ENCODE data around the gene MCF2L. TPM values are rescaled to one million over a fixed set of nuclear protein-coding genes. Genes with fewer than 3 reads are reported as not detected.

The MCF2L gene
- total RNA-seq, 1 experiment from 2014 or later: 22.1 TPM

DNA sequence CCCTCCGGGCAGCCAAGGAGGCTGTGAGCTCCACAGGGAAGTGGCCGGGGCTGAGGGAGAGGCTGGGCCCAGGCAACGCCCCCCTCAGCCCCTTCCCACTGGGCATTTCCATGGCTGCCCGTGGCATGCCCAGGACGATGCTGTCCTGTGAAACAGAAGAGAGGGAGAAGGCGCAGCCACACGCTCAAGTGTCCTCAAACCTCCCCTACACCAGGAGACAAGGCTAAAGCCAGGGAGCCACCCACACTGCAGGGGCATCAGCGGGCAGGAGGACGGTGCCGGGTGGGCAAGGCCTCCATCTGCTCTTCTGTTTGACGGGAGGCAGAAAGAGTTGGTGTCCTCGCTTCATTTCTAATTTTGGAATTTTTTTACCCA is 175.2 kb downstream of the MCF2L start:
- Mint-ChIP-seq H3K4me1 (ENCODE audit: low read depth, unreplicated experiment) (no peaks in the 10 kb centered on the region), H3K4me3 (ENCODE audit: unreplicated experiment) (no peak overlapping the region), H3K27ac (ENCODE audit: unreplicated experiment) (no peak overlapping the region), H3K27me3 (ENCODE audit: insufficient read depth, unreplicated experiment) (no peaks in the 10 kb centered on the region), H3K36me3 (ENCODE audit: insufficient read depth, unreplicated experiment) (no peaks in the 10 kb centered on the region), H3K9me3 (ENCODE audit: unreplicated experiment) (no peaks in the 10 kb centered on the region)
- no peaks in the 10 kb centered on the region for H3K27me3 ChIP-seq (replicated peaks; ENCODE audit: control insufficient read depth, insufficient read depth, low read length)
- CTCF ChIA-PET: no interaction called here
- intact Hi-C loops (cut with micrococcal nuclease; ENCODE audit: unreplicated experiment): no loop called here
- no TSS peak for BruUV-seq (replicated peaks)
- no peak for DNase-seq
- no peak overlapping the region for H3K4me3 ChIP-seq (ENCODE audit: low read depth, low read length)
- H3K9me3 ChIP-seq: no peaks in the 10 kb centered on the region
- TF ChIP-seq, protein P1, sequence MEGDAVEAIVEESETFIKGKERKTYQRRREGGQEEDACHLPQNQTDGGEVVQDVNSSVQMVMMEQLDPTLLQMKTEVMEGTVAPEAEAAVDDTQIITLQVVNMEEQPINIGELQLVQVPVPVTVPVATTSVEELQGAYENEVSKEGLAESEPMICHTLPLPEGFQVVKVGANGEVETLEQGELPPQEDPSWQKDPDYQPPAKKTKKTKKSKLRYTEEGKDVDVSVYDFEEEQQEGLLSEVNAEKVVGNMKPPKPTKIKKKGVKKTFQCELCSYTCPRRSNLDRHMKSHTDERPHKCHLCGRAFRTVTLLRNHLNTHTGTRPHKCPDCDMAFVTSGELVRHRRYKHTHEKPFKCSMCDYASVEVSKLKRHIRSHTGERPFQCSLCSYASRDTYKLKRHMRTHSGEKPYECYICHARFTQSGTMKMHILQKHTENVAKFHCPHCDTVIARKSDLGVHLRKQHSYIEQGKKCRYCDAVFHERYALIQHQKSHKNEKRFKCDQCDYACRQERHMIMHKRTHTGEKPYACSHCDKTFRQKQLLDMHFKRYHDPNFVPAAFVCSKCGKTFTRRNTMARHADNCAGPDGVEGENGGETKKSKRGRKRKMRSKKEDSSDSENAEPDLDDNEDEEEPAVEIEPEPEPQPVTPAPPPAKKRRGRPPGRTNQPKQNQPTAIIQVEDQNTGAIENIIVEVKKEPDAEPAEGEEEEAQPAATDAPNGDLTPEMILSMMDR (IDR thresholded peaks at IDR 0.05; ENCODE audit: insufficient read depth in 1 of 2, low read depth in 1 of 2, low read length in 1 of 2, severe bottlenecking in 1 of 2, unreplicated experiment in 1 of 2): no peak
- POLR2A ChIA-PET: no interaction called here
- peaks cover 2% of the 10 kb centered on the region for H3K36me3 ChIP-seq (ENCODE audit: control insufficient read depth, insufficient read depth, low read length)
- H3K4me1 ChIP-seq: no peaks in the 10 kb centered on the region

DNA sequence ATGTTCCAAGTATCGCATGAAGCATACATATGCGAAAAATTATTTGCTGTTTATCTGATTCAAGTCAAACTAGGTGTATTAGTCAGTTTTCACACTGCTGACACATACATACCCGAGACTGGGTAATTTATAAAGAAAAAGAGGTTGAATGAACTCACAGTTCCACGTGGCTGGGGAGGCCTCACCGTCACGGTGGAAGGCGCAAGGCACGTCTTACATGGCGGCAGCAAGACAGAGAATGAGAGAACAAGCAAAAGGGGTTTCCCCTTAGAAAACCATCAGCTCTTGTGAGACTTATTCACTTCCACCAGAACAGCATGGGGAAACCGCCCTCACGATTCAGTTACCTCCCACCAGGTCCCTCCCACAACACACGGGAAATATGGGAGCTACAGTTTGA is 176.5 kb downstream of the MCF2L start:
- Histone ChIP-seq H3K9me3 (no peaks in the 10 kb centered on the region), H3K4me3 (ENCODE audit: low read depth, low read length) (no peak overlapping the region), H3K27me3 (replicated peaks; ENCODE audit: control insufficient read depth, insufficient read depth, low read length) (no peaks in the 10 kb centered on the region), H3K36me3 (ENCODE audit: control insufficient read depth, insufficient read depth, low read length) (peaks cover under 1% of the 10 kb centered on the region), H3K4me1 (no peaks in the 10 kb centered on the region)
- CTCF ChIA-PET: no interaction called here
- Mint-ChIP-seq H3K9me3 (ENCODE audit: unreplicated experiment) (no peaks in the 10 kb centered on the region), H3K4me3 (ENCODE audit: unreplicated experiment) (no peak overlapping the region), H3K4me1 (ENCODE audit: low read depth, unreplicated experiment) (no peaks in the 10 kb centered on the region), H3K27me3 (ENCODE audit: insufficient read depth, unreplicated experiment) (no peaks in the 10 kb centered on the region), H3K27ac (ENCODE audit: unreplicated experiment) (no peak overlapping the region), H3K36me3 (ENCODE audit: insufficient read depth, unreplicated experiment) (no peaks in the 10 kb centered on the region)
- intact Hi-C loops (cut with micrococcal nuclease; ENCODE audit: unreplicated experiment): no loop called here
- POLR2A ChIA-PET: no interaction called here
- no TSS peak for BruUV-seq (replicated peaks)
- no peak for DNase-seq
- TF ChIP-seq, protein P1 (IDR thresholded peaks at IDR 0.05; ENCODE audit: insufficient read depth in 1 of 2, low read depth in 1 of 2, low read length in 1 of 2, severe bottlenecking in 1 of 2, unreplicated experiment in 1 of 2): no peak

DNA sequence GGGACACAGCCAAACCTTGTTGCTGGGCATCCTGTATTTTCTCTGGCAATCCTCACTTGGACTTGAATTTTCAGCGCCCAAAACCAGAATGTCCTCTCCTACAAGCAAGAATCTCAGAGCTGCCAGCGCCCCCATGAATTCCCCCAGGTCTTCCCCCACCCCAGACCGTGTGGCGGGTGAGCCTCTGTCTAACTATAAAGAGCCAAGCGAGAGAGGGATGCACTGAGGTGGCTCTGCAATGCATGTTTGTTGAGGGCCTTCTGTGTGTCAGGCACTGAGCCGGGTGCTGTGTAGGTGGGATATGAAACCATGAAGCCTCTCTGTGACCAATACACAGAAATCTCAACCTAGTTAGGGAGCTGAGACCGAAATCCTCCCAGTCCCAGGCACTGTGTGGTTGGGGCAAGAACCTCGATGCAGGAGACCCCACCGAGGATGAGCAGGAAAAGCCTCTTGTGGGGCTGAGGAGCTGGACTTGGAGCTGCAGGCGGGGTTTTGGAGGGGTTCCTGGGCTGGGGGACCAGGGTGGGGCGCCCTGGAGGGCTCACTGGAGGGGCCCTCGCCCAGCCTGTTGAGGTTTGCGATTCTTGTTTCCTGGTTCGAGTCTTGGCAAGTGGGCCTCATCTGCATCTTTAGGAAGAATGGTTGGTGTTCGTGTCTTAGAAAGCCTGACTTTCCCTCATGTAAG is 177.0 kb downstream of the MCF2L start:
- H3K9me3 Mint-ChIP-seq (ENCODE audit: unreplicated experiment): no peaks in the 10 kb centered on the region

More for the DNA sequence above, 177.0 kb downstream of the MCF2L start:
- H3K36me3 ChIP-seq (ENCODE audit: control insufficient read depth, insufficient read depth, low read length): no peaks in the 10 kb centered on the region; the same call in 1 of the 2 replicates
- no peak overlapping the region for H3K27ac Mint-ChIP-seq (ENCODE audit: unreplicated experiment)
- H3K4me1 Mint-ChIP-seq (ENCODE audit: low read depth, unreplicated experiment): no peaks in the 10 kb centered on the region
- no peak overlapping the region for H3K4me3 Mint-ChIP-seq (ENCODE audit: unreplicated experiment)
- no peak for DNase-seq
- H3K4me1 ChIP-seq: no peaks in the 10 kb centered on the region
- POLR2A ChIA-PET: no interaction called here
- H3K27me3 Mint-ChIP-seq (ENCODE audit: insufficient read depth, unreplicated experiment): no peaks in the 10 kb centered on the region
- BruUV-seq (replicated peaks): no TSS peak
- no peaks in the 10 kb centered on the region for H3K36me3 Mint-ChIP-seq (ENCODE audit: insufficient read depth, unreplicated experiment)
- CTCF ChIA-PET: no interaction called here
- H3K9me3 ChIP-seq: no peaks in the 10 kb centered on the region
- intact Hi-C loops (cut with micrococcal nuclease; ENCODE audit: unreplicated experiment): no loop called here
- H3K4me3 ChIP-seq (ENCODE audit: low read depth, low read length): no peak overlapping the region
- TF ChIP-seq, protein P1 (IDR thresholded peaks at IDR 0.05; ENCODE audit: insufficient read depth in 1 of 2, low read depth in 1 of 2, low read length in 1 of 2, severe bottlenecking in 1 of 2, unreplicated experiment in 1 of 2): no peak
- H3K27me3 ChIP-seq (replicated peaks; ENCODE audit: control insufficient read depth, insufficient read depth, low read length): no peaks in the 10 kb centered on the region

All from Caco-2 (cell line).